GM23338 (cell line): ENCODE data around the gene PHLDA3.

Experiments used
- CTCF ChIP-seq, 2 experiments: fragments of 200-600 bp in 1 of 2; sonication (generic) in 1 of 2; conservative IDR thresholded peaks; 2 replicates each; pipeline versions ENCODE4 v1.5.1 to v1.6.1; 2016 to 2017; ENCODE audit warnings: antibody characterized with exemption in 2 of 2, low read depth in 2 of 2, mild to moderate bottlenecking in 2 of 2, moderate library complexity in 1 of 2
- EZH2 ChIP-seq: fragments of 200-600 bp; sonication (generic); IDR thresholded peaks from one replicate; pipeline ENCODE4 v1.8.0; 2017; ENCODE audit warnings: antibody characterized with exemption, mild to moderate bottlenecking, low read depth; ENCODE audit not compliant: unreplicated experiment
- EZH2phosphoT487 ChIP-seq: fragments of 200-600 bp; sonication (generic); IDR thresholded peaks from one replicate; pipeline ENCODE4 v1.8.1; 2018; ENCODE audit warnings: antibody characterized with exemption; ENCODE audit not compliant: unreplicated experiment

- TF ChIP-seq CTCF (conservative IDR thresholded peaks at IDR 0.05; ENCODE audit: low read depth in 2 of 2) (no peak), EZH2phosphoT487 (no peak), EZH2 (no peak)
Measured at GRCh38 chr1:201460814-201461644, 8.0 kb downstream of the PHLDA3 start.
